Natural killer cell (primary cell): ENCODE data around the gene XXYLT1. TPM values are rescaled to one million over a fixed set of nuclear protein-coding genes. Genes with fewer than 3 reads are reported as not detected.

Experiments used
- ATAC-seq, 3 donors: fragments of 150-1000 bp in 2 of 3; fragments of 200-7000 bp in 1 of 3; cut with Tn5 transposase; 1 replicate in 1 of 3; 2 replicates in 2 of 3; pipeline ENCODE4 v1.10.0; 2021; ENCODE audit warnings: mild to moderate bottlenecking in 2 of 3, moderate library complexity in 2 of 3
- DNase-seq, 2 donors: peaks; one replicate each; pipeline versions ENCODE4 v3.0.0 to v3.0.0-alpha.2; 2013 to 2021; ENCODE audit warnings: mixed read lengths in 1 of 2
- H3K27ac ChIP-seq: one replicate; pipeline ENCODE4 v1.5.1; 2013; ENCODE audit warnings: mild to moderate bottlenecking, low read length
- H3K27me3 ChIP-seq: one replicate; pipeline ENCODE4 v1.6.1; 2013; ENCODE audit warnings: low read length; ENCODE audit not compliant: control insufficient read depth, insufficient read depth
- H3K36me3 ChIP-seq: one replicate; pipeline ENCODE4 v1.6.1; 2013; ENCODE audit warnings: low read length; ENCODE audit not compliant: control insufficient read depth, insufficient read depth
- H3K4me1 ChIP-seq: one replicate; pipeline ENCODE4 v1.6.1; 2013; ENCODE audit warnings: low read length; ENCODE audit not compliant: control insufficient read depth, insufficient read depth
- H3K4me3 ChIP-seq: one replicate; pipeline ENCODE4 v1.5.1; 2013; ENCODE audit warnings: low read length
- H3K9me3 ChIP-seq: one replicate; pipeline ENCODE4 v1.6.1; 2013; ENCODE audit warnings: low read length; ENCODE audit not compliant: control insufficient read depth, insufficient read depth
- H3K27ac Mint-ChIP-seq, 2 donors: one replicate each; pipeline ENCODE4 v1.8.0; 2022; ENCODE audit warnings: mild to moderate bottlenecking in 2 of 2, mixed read lengths in 2 of 2, moderate library complexity in 1 of 2
- H3K27me3 Mint-ChIP-seq, 2 donors: one replicate each; pipeline ENCODE4 v1.8.0; 2022; ENCODE audit warnings: low read depth in 2 of 2, mixed read lengths in 2 of 2
- H3K36me3 Mint-ChIP-seq: one replicate; pipeline ENCODE4 v1.8.0; 2022; ENCODE audit warnings: mixed read lengths
- H3K4me1 Mint-ChIP-seq, 2 donors: one replicate each; pipeline ENCODE4 v1.8.0; 2022; ENCODE audit warnings: mixed read lengths in 2 of 2
- H3K4me3 Mint-ChIP-seq: one replicate; pipeline ENCODE4 v1.8.0; 2022; ENCODE audit warnings: mild to moderate bottlenecking, moderate library complexity, mixed read lengths
- H3K9me3 Mint-ChIP-seq, 2 donors: one replicate each; pipeline ENCODE4 v1.8.0; 2022; ENCODE audit warnings: mixed read lengths in 2 of 2
- WGBS: methylation state at CpG from one replicate; pipeline ENCODE4 v1.1.7; 2013; ENCODE audit warnings: missing lambda C conversion rate; ENCODE audit not compliant: insufficient coverage; 5-methylcytosine and 5-hydroxymethylcytosine counted together
- intact Hi-C: fragments of 100-400 bp; cut with micrococcal nuclease; formaldehyde crosslinking; loops from one replicate; pipeline ENCODE4 v1.14.2; 2022
- total RNA-seq, 4 donors: library from RNA; stranded (reverse); fragments of 120-200 nt in 1 of 4; gene quantifications; one replicate each; pipeline versions ENCODE4 v1.2.3 to v1.2.4, GENCODE V29; 2013 to 2022
- TF ChIP-seq, protein P1 (sequence below): fragments of 200-600 bp; IDR thresholded peaks from one replicate; pipeline ENCODE4 v1.8.0; 2022; ENCODE audit warnings: antibody characterized with exemption

The XXYLT1 gene
- total RNA-seq, 3 donors from 2014 or later (not counting 1 experiment from before 2014, with no cell fraction given) = 8.7 to 13.6 (median 10.2) TPM

DNA sequence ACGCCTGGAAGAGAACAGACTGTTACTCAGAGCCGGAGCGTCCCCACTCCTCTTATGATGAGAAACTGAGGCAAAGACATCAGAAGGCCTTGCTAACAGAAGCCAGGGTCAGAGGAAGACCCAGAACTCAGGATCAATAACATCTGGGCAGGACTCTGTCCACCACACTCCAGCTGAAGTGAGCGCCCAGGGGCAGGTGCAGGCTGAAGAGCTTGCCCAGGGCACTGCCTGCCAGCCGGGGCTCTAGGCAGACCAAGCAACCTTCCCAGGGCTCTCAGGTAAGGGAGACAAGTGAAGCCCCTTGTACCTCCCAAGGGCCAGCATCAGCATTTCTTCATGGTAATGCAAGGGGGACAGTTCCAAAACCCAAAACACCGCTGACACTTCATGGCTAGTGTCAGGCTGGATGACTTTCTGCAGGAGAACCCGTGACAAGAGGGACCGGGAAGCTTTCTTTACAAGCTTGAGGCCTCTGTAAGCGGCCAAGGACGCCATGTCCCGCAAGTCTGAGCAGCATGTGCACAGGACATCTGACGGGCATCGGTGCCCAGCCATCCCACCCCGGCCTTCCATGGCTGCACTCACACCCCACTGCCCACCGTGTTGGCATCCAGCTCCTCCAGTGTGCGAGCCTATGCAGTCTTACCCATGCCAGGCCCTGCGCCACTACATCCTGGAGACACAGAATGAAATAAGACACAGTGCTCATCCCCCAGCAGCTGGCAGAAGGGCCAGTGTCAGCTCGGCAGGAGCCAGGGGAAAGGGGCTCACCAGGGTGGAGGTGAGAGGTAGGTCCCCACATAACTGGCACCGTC is 14.1 kb downstream of the XXYLT1 start:
- no peak overlapping the region for H3K4me3 ChIP-seq
- H3K36me3 Mint-ChIP-seq = no peaks in the 10 kb centered on the region
- peaks cover 25% of the 10 kb centered on the region for H3K4me1 ChIP-seq
- no peak overlapping the region for H3K27ac Mint-ChIP-seq
- intact Hi-C loops = no loop called here
- no peaks in the 10 kb centered on the region for H3K9me3 ChIP-seq
- H3K4me3 Mint-ChIP-seq = peak overlapping the region; percentile 9
- DNase-seq = peak in 1 of 2 donors; percentile 4
- TF ChIP-seq, protein P1, sequence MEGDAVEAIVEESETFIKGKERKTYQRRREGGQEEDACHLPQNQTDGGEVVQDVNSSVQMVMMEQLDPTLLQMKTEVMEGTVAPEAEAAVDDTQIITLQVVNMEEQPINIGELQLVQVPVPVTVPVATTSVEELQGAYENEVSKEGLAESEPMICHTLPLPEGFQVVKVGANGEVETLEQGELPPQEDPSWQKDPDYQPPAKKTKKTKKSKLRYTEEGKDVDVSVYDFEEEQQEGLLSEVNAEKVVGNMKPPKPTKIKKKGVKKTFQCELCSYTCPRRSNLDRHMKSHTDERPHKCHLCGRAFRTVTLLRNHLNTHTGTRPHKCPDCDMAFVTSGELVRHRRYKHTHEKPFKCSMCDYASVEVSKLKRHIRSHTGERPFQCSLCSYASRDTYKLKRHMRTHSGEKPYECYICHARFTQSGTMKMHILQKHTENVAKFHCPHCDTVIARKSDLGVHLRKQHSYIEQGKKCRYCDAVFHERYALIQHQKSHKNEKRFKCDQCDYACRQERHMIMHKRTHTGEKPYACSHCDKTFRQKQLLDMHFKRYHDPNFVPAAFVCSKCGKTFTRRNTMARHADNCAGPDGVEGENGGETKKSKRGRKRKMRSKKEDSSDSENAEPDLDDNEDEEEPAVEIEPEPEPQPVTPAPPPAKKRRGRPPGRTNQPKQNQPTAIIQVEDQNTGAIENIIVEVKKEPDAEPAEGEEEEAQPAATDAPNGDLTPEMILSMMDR = no peak
- H3K36me3 ChIP-seq = no peaks in the 10 kb centered on the region
- peaks cover 14 to 33% of the 10 kb centered on the region in 2 donors for H3K4me1 Mint-ChIP-seq
- no peaks in the 10 kb centered on the region for H3K27me3 ChIP-seq
- no peaks in the 10 kb centered on the region for H3K9me3 Mint-ChIP-seq
- WGBS = 96% methylated on average over 19 of the region's 19 CpGs
- no peak overlapping the region for H3K27ac ChIP-seq
- no peak for ATAC-seq
- no peaks in the 10 kb centered on the region for H3K27me3 Mint-ChIP-seq

DNA sequence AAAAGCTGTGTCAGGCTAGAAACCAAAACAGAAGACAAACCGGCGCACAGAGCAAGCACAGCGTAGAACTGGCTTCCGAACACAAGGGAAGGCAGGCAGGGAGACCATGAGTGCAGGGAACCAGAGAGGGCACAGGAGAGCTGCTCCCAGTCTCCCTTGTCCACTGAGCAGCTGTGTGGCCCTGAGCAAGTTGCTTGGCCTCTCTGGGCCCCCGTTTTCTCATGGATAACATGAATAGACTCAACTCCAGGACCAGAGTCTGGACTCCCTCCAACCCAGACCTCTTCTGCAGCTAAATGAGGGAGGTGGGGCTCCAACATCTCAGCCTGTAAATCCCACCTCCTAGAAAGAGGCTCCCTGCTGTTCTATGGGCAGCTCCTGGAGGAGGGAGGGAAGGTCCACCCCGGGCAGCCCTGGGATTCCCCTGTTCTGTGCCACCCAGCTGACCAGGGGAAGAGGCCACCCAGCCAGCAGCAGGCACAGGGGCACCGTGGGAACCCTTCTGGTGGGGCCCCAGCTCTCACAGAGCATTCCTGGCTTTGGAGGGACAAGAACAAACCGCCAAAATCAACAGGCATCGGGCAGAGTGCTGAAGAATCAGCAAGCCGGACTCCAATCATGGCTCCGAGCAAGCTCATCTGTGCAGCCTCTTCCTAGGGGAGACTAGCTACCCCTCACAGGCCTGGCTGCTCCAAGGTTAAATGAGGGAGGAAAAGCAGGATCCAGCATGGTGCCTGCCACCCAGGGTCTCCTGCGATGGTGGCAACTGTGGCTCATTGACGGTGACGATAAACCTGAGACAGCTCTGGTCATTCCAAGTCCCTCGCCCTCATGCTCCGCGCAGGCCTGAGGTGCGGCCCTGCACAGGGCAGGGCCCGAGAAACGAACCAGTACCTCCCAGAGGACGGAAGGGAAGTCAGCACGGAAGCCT is 15.1 kb downstream of the XXYLT1 start:
- peak in 1 of 2 donors; percentile 6 for DNase-seq
- Mint-ChIP-seq H3K27me3 (no peaks in the 10 kb centered on the region), H3K36me3 (no peaks in the 10 kb centered on the region), H3K4me3 (no peak overlapping the region), H3K4me1 (peaks cover 14 to 31% of the 10 kb centered on the region in 2 donors), H3K27ac (no peak overlapping the region), H3K9me3 (no peaks in the 10 kb centered on the region)
- Histone ChIP-seq H3K27me3 (no peaks in the 10 kb centered on the region), H3K27ac (no peak overlapping the region), H3K36me3 (no peaks in the 10 kb centered on the region), H3K4me1 (peaks cover 25% of the 10 kb centered on the region), H3K4me3 (no peak overlapping the region), H3K9me3 (no peaks in the 10 kb centered on the region)
- ATAC-seq = no peak
- WGBS = 95% methylated on average over 22 of the region's 22 CpGs
- TF ChIP-seq, protein P1 = no peak
- intact Hi-C loops = no loop called here

- no peak overlapping the region for H3K27ac Mint-ChIP-seq
- intact Hi-C loops = no loop called here
- TF ChIP-seq, protein P1 = no peak
- no peaks in the 10 kb centered on the region for H3K36me3 Mint-ChIP-seq
- H3K27me3 Mint-ChIP-seq = no peaks in the 10 kb centered on the region
- Histone ChIP-seq H3K27ac (no peak overlapping the region), H3K4me1 (peaks cover 22% of the 10 kb centered on the region), H3K9me3 (no peaks in the 10 kb centered on the region), H3K36me3 (no peaks in the 10 kb centered on the region), H3K27me3 (no peaks in the 10 kb centered on the region), H3K4me3 (no peak overlapping the region)
- ATAC-seq (no peak), DNase-seq (peak in 1 of 2 donors; percentile 11)
- H3K4me3 Mint-ChIP-seq = no peak overlapping the region
- peaks cover 16 to 31% of the 10 kb centered on the region in 2 donors for H3K4me1 Mint-ChIP-seq
- no peaks in the 10 kb centered on the region for H3K9me3 Mint-ChIP-seq
- WGBS = 96% methylated on average over 13 of the region's 13 CpGs
Measured at GRCh38 chr3:195255176-195255500, 15.8 kb downstream of the XXYLT1 start.
